Measurements from ENCODE around the gene SSX2IP.

Gene SSX2IP

DNA sequence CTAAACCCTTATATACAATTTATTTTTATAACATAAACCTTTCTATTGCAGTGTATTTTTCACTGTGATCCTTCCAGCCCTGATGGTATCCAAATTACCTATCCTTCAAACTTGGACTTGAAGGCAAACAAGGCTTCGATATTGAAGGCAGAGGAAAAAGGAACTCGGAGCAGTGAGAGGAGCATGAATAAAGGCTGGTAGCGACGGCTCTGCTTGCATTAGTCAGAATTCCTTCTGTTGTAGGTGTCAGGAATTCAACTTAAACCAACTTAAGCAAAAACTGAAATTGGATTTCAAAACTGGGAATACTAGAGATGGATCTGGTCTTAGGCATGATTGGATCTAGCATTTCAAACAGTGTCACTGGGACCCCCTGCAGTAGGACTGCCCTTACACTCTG lies 17.8 kb upstream of the SSX2IP start:
- no peak for DNase-seq

DNA sequence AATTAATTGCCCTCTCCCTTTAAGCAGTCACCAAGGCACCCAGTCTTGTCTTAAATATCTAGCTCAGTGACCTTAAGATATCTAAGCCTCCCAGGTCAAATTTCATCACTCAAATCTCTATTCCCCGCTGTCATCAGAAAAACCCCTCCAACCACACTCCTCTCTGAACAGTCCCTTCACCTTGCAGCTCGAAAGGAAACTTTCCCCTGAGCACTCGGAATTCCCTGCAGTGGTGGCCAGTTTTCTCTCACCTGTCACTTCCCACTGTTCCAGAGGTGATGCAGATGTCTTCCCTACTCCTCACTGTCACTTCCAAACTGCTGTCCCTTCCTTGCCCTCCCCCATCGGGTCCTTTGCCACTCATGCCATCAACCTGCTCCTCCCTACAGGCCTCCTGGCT lies 15.3 kb upstream of the SSX2IP start:
- no peak for DNase-seq

DNA sequence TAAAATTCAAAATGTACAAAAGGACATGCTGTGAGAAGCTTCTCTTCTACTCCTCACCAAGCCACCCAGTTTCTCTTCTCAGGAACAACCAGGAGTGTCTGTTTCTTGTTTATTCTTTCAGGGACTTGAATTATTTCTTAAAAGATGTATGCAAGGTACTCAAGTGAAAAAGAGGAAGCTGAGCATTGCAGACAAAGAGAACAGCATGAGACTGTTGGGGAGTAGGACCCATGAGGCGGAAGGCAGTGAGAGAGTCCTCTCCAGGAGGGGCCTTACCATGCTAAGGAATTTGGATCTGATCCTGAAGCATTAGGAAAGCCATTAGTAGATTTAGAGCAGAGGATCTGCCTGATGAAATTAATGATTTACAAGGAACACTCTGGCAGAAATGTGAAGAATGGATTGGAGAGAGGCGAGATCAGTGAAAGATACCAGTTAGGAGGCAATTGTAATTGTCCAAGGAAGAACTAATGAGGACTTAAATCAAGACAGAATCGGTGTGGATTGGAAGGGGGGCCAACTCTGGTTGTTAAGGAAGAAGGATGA lies 14.7 kb upstream of the SSX2IP start:
- DNase-seq, result no peak

DNA sequence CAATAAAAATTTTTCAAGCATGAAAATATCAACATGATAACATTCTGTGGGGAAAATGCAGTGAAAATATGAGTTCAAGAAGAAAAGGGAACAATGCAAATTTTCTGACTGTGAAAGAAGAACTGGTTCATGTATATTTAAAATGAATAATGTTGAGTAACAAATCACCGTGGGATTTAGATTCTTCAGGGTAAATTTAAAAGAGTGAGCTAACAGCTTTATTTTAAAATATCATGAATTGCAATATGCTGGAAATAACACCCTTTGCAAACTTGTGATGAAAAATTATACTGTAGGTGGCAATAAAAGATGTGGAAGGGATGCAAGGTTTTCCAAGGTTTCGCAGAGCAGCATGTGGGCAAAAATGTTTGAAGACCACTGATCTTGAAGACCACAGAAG lies 13.2 kb upstream of the SSX2IP start:
- DNase-seq, result no peak

DNA sequence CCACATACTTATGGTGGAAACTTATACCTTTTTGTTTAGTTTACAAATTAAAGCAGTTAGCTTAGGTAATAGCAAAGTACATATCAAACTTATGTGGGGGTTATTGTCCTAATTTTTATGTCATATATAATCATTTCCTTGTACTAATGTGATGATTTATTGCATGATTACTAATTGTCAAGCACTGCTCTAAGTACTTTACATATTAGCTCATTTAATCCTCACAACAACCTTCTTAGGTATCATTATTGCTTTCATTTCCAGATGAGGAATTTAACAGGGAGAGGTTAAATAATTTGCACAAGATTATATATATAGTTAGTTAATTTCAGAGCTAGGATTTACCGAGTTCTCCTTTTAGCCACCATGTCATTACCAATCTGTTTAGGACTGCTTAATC lies 11.9 kb upstream of the SSX2IP start:
- no peak for DNase-seq

DNA sequence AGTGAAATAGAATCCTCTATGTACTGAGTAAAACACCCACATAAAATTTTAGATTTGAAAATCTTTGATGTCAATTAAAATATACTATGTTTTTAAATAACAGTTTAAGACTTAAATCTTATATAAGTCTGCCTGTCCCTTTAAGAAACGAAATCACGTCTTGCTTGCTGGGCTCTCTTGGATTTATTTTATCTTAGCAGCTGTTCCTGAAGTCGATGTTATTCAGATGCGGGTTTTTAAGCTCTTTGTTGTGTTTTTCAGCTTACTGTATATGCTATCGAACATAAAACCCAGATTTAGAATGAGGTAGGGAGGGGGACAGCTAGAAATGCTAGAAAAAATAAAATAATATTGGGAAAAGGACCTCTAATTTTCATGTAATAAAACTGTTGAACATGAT lies 11.1 kb upstream of the SSX2IP start:
- DNase-seq, result no peak

DNA sequence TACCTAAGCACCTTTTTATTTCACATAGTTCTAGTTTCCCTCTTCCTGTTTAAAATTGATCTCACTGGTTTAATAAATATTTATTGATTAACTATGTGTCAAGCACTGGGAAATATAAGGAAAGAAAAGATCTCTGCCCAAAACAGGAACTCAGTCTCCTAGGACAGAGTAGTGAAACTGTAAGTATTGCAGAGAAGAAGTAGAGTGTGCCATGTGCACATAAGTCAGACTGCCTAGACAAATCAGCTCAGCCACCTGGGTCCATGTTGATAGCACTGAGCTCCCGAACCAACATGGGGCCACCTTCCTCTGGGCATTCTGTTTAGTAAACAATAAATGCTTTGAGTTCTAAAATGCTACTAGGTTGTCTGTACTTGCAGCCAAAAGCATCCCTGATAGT lies 9.8 kb upstream of the SSX2IP start:
- no peak for DNase-seq

DNA sequence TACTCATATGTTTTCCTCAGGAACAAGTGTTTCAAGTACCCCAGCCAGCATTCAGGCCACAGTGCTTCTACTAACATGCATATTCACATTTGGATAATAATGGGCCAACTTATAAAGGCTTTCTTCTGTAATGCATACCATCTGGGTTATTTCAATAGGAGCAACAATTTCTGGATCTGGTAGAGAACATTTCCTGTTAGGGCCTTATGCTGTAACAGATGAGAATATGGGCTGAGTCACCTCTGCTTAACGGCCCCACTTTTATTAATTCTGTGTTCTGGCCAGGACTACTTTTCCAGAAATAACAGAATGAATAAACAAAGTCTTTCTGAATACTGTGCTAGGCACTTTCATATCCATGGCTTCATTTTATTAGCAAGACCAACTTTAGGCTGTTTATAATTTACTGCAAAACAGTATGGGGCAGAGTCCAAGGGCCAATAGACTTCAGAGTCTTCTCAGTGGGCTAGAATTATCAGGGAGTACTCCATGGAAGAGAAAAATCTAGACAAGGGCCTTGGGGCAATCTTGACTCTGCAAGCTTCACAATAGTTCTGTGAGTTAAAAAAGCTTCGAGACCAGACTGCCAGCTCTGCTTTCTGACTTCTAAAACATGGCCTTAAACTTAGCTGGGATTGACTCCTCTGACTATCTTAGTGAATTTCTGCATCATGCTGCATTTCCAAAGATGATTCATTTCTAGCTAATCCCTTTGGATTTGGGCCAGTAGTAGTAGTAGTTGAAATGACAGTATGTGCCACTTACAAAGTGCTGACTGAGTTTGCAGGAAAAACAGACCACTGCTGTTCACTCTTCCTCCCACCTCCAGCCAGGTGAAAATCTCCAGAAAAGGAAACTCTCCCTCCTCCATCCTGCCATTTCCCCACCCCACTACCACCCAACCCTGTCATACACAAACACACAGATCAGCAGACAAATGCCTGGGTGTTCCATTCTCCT lies 8.2 kb upstream of the SSX2IP start:
- DNase-seq, result no peak

DNA sequence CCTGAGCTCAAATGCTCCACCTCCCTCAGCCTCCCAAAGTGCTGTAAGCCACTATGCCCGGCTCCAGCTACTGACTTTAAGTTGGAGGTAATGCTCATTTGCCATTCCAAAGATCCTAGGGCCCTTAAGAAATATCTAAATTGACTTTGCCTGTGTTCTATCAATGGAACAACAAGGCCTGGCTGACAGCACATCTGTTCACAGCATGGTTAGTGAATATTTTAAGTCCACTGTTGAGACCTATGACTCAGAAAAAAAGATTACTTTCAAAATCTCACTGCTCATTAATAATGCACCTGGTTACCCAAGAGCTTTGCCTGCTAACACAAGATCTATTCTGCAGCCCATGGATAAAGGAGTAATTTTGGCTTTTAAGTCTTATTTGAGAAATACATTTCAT lies 3.5 kb upstream of the SSX2IP start:
- no peak for DNase-seq

DNA sequence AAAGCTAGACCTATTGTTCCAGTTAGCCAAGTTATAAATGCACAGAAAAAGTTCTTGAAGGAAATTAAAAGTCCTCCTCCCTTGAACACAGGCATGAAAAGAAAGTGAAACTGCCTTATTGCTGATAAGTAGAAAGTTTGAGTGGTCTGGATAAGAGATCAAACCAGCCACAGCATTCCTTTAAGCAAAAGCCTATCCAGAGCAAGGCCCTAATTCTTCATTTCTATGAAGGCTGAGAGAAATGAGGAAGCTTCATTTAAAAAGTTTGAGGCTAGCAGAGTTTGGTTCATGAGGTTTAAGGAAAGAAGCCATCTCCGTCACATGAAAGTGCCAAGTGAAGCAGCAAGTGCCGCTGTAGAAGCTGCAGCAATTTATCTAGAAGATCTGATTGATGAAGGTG lies 2.7 kb upstream of the SSX2IP start:
- no peak for DNase-seq

DNA sequence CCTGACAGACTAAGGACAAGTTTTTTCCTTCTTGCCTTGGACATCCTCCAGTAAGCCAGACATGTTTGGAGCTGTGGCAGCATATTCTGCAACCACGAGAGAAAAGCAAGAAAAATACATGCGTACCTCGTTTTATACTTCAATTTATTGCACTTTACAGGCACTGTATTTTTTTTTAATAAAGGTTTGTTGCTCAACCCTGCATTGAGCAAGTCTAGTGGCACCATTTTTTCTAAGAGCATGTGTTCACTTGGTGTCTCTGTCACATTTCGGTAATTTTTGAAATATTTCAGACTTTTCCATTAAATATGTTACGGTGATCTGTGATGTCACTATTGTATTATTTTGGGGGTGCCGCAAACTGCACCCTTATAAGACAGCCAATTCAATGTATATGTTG lies 2.1 kb upstream of the SSX2IP start:
- no peak for DNase-seq

DNA sequence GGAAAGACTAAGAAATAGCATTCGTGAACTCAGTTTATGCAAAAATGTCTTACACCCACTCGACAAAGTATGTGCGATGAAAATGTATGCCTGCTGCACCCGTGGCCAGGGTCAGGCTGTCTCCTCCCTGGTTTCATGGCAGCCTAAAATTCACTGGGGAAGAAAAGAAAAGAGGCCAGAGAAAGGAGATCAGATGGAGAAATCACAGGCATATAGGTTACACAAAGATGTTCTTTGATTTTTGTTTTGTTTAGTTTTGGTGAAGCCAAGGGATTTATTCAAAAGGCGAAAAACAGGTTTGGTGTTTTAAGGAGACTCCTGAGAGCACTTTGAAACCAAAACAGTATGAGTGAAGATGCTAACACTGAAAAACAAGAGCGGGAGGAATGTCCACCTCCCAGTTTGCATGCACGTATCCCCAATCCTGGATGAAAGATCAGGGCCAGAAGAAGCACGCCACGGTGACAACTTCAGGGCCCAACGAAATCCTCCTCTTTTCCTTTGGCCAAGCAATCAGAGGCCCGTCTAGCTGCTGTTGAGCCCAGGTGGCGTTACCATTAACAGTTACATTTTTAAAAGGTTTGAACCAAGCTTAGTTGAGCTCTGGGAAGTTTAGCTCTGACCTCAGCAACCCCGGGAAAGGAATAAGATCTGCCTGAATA lies 992 bp upstream of the SSX2IP start:
- no peak for DNase-seq

DNA sequence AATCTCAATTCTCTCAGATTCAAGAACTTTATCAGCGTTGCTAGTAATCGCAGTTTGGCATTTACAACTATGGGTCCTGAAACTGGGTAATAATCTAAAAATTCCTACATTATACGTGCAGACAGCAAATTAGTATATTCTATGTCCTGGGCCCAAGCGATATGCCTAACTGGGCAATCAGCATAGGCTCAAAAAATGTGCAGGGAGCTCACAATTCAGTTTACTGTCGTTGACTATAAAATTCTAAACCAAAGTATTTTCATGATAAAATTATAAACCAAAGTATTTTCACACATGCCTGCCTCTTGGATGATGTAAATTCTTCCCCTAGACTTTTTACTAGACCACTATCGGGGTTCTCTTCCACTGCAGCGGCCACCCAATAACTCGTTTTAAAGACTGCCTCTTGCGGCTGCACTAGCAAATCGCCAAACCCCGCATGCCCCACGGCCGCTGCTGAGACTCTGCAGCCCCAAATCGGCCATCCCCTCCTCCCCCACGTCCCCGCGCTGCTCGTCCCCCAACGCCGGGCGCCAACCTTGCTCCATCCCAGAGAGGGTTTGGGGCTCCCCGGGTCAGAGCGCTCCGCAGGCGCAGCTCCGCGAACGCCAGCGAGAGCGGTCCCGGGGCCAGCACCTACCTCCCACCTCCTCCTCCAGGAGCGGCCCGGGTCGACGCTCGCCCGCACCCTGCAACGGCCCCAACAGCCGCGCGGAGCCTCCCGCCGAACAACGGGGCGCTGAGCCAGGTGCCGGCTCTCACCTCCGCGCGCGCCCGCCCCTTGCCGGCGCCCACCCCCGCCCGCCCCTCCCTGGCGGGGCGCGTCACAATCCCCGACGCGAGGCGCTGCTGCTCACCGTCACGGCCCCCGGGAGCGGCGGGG lies 506 bp downstream of the SSX2IP start:
- no peak for DNase-seq

DNA sequence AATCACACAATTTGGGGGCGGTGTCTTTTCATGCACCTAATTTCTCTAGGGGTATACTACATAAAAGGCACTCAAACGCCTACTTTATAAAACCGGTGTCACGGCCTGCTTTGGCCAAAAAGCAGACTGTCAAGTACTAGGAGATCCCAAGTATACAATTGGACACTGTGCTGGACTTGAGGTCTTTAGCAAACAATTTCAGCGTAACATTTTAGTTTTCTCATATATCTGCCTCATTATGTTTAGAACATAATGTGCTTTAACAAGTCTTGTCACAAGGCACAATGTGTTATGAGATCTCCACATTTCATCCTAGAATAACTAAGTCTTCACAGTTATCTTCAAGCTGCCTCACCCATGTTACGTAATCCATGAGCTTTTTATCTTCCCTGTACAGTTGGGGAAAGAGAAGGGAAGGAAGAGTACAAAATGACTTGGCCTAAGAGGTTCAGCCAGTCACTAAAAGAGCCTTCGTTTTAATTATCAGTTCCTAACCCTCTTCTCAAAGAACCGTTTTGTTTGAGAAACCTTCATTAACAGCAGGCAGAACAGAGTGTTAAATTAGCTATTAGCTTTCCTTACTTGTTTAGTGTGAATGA lies 1.7 kb downstream of the SSX2IP start:
- DNase-seq, result no peak

DNA sequence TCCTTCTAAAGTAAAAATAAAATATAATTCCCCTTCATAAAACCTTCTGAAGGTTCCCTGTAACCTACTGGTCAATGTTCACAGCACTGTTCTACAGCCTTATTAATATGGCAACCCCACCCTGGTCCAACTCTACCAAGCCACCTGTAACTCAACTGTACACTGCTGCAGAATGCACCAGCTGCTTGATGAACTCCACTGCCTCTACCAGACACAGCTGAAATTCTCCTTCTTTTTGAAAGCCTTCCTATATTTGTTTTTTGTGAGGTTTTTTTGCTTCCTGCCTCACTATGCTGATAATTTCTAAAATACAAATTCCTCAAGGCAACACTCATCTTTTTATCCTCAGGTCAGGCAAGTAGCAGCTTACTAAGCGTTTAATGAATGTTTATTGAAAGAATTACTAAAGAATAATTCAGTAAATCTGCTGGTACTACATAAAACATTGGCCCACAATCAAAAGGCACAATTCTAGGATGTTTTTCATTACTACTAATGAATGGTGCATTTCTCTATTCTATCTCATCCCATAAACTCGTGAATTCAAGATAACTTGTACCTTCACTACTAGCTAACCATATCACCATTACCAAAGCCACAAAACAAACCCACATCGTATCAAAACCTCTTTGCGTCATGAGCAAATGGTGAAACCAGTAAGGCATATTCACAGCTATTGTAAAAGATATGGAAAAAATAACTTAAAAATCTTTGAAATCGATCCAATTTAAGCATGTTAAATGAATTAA lies 2.4 kb downstream of the SSX2IP start:
- DNase-seq, result no peak

DNA sequence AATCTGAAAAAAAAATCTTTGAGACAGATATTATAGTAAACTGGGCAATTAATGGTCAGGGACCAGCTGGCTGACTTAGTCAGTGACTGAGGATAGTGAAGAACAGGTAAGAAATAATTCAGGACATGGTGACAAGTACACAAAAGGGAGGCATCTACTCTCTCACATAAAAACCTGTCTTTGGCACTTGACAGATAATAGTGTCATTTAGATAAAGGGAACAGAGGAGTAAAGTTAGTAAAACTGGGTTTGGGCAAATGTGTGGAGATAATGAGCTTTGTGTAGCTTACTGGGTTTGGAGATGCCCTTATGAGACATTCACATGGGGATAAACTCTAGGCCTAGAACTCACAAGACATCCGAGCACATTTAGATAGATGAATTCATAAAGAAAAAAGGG lies 4.0 kb downstream of the SSX2IP start:
- DNase-seq, result no peak

DNA sequence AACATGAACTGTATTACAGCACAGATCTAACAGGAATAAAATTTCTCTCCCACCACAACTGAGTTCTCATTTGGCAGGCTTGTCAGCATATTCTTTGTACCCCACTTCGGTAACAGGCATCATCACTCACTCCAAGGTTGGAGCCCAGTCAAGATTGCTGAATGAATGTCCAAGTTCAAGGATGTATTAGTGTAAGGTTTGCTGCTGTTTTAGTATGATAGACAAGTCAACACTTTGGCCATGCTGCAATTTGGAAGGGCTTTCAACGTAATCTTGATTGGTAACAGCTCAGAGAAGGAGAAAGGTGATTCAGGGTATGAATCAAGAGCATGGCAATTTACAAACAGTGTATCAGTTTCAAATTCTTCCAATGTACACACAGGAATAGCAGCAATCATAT lies 6.8 kb downstream of the SSX2IP start:
- no peak for DNase-seq

DNA sequence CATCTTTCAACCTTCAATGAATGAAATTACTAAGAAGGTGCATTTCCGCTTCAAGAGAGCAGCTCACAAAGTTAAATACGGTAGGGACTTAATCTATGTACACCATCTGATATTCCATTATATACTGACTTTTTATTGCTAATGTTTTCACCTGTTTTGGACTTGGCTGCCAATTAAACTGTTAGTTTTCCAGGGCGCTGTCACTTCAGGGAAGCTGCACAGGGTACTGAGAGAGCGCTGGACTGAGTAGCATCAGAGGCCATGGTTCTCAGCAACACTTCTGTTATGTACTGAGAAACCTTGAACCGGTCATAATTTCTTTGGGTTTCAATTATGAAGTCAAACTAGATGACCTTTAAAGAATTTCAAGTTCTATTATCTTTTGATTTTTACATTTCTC lies 8.2 kb downstream of the SSX2IP start:
- DNase-seq, result no peak

DNA sequence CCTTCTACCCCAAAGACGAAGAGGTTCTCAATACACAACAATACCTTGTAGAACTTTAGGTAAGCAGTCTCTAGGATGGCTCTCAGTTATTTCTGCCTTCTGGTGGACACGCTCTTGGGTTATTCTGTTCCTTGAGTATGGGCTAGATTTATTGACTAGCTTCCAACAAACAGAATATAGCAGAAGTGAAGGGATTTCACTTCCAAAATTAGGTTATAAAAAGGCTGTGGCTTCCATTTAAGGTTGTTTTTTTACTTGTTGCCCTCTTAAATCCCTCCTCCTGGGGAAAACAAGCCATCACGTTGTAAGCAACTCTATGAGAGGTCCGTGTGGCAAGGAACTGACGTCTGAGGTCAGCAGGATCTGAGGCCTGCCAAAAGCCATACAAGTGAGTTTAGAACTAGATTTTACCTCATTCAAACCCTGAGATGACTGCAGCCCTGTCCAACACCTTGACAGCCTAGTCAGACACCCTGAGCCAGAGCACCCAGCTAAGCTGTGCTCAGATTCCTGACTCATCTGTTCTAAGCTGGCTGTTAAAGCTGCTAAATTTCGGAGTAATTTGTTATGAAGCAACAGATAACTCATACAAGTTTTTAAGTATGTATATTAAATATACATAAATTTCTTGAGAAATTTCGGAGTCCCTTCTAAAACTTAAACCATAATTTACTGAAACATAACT lies 12.7 kb downstream of the SSX2IP start:
- no peak for DNase-seq

DNA sequence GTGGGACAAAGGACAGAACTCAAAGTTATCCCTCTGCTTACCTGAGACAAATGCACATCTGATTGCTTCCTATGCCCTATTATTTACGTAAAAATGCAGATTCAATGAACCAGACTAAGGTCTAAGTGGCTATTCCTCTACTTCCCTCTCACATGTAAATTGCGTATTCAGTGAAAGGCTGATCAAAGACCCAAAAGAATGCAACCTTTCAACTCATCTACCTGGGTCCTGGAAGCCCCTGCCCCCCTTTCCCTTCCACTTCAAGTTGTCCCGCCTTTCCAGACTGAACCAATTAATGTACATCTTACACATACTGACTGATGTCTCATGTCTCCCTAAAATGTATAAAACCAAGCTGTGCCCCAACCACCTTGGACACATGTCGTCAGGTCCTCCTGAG lies 14.6 kb downstream of the SSX2IP start:
- no peak for DNase-seq

DNA sequence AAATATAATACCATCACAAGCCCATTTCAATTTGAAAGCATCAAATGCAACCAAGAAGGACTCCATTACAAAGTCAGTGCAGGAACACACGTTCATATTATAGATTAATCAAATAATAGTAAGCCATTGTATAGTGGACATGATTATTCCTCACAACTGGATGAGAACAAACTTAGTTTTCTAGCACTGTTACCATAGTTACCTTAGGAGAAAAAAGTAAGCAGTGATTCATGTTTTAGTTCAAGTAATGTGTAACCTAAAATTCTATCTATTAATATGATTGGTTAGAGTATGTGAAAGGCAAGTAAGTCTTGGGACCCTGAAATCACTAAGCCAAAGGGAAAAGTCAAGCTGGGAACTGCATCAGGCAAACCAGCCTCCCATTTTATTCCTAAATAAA lies 15.2 kb downstream of the SSX2IP start:
- DNase-seq, result no peak
